H1 (cell line): Measurements from ENCODE around the gene EPHB3. TPM values are rescaled to one million over a fixed set of nuclear protein-coding genes. Genes with fewer than 3 reads are reported as not detected.

Source experiments
- CTCF ChIA-PET: fragments of 300-600 bp; sonication (Branson Sonifier 250); formaldehyde crosslinking; loops from one replicate; lab custom pipeline; 2021; ENCODE audit not compliant: partially characterized antibody; lab: Charles Lee
- POLR2A ChIA-PET: fragments of 300-600 bp; sonication (Branson Sonifier 250); formaldehyde crosslinking; loops from one replicate; lab custom pipeline; 2021; ENCODE audit warnings: inconsistent platforms; ENCODE audit not compliant: partially characterized antibody; lab: Charles Lee
- DNase-seq, 2 experiments: peaks; one replicate each; pipeline versions ENCODE4 v3.0.0 to v3.0.0-alpha.2; 2010 to 2022; ENCODE audit warnings: low spot score in 2 of 2, low read depth in 1 of 2, mixed read lengths in 1 of 2
- FAIRE-seq: peaks from 2 replicates; lab custom pipeline; 2011; peaks lifted over from hg19 to GRCh38; lab: Jason Lieb, UNC
- H2AFZ ChIP-seq: 2 replicates; pipeline ENCODE4 v1.8.1; 2012; ENCODE audit warnings: low read length, inconsistent platforms
- H2AK5ac ChIP-seq: 2 replicates; pipeline ENCODE4 v1.6.1; 2013; ENCODE audit warnings: low read depth, low read length
- H2BK120ac ChIP-seq: replicated peaks from 2 replicates; pipeline ENCODE3; 2013; ENCODE audit warnings: low read depth, low read length, inconsistent platforms
- H2BK12ac ChIP-seq: 2 replicates; pipeline ENCODE4 v1.6.1; 2013; ENCODE audit warnings: low read depth, low read length
- H2BK15ac ChIP-seq: 2 replicates; pipeline ENCODE4 v1.6.1; 2013; ENCODE audit warnings: low read length
- H2BK20ac ChIP-seq: 2 replicates; pipeline ENCODE4 v1.6.1; 2013; ENCODE audit warnings: low read length
- H2BK5ac ChIP-seq: 2 replicates; pipeline ENCODE4 v1.6.1; 2013; ENCODE audit warnings: low read depth, low read length
- H3K14ac ChIP-seq: 2 replicates; pipeline ENCODE4 v1.6.1; 2013; ENCODE audit warnings: inconsistent platforms; ENCODE audit not compliant: insufficient read length
- H3K18ac ChIP-seq: 2 replicates; pipeline ENCODE4 v1.6.1; 2013; ENCODE audit warnings: low read length; ENCODE audit errors: extremely low read depth
- H3K23ac ChIP-seq: 2 replicates; pipeline ENCODE4 v1.6.1; 2013; ENCODE audit warnings: inconsistent platforms; ENCODE audit not compliant: insufficient read length
- H3K23me2 ChIP-seq: 2 replicates; pipeline ENCODE4 v1.6.1; 2013; ENCODE audit warnings: low read depth, low read length
- H3K27ac ChIP-seq: 2 replicates; pipeline ENCODE4 v1.6.1; 2011; ENCODE audit warnings: low read depth, low read length, inconsistent platforms
- H3K27me3 ChIP-seq, 4 experiments: replicated peaks in 1 of 4; 1 replicate in 1 of 4; 2 replicates in 3 of 4; pipeline versions ENCODE4 v1.6.1 to v1.8.1; 2011 to 2013; ENCODE audit warnings: low read length in 3 of 4, mild to moderate bottlenecking in 3 of 4, inconsistent platforms in 2 of 4, mixed read lengths in 2 of 4, moderate library complexity in 1 of 4; ENCODE audit not compliant: control insufficient read depth in 3 of 4, insufficient read depth in 3 of 4; ENCODE audit errors: extremely low read depth in 1 of 4
- H3K36me3 ChIP-seq, 4 experiments: 2 replicates each; pipeline versions ENCODE4 v1.6.1 to v1.8.1; 2011 to 2013; ENCODE audit warnings: mild to moderate bottlenecking in 4 of 4, low read length in 3 of 4, moderate library complexity in 2 of 4, control low read depth in 1 of 4, inconsistent platforms in 1 of 4; ENCODE audit not compliant: insufficient read depth in 4 of 4, control insufficient read depth in 2 of 4
- H3K4ac ChIP-seq: replicated peaks from 2 replicates; pipeline ENCODE3; 2013; ENCODE audit warnings: low read length, low read depth, mixed read lengths, inconsistent platforms; ENCODE audit not compliant: insufficient read length
- H3K4me1 ChIP-seq, 4 experiments: replicated peaks in 1 of 4; 1 replicate in 1 of 4; 2 replicates in 3 of 4; pipeline versions ENCODE4 v1.6.1 to v1.8.1; 2011 to 2013; ENCODE audit warnings: low read length in 3 of 4, inconsistent platforms in 2 of 4, mixed read lengths in 1 of 4; ENCODE audit not compliant: insufficient read depth in 4 of 4, control insufficient read depth in 3 of 4
- H3K4me2 ChIP-seq, 2 experiments: 2 replicates each; pipeline versions ENCODE4 v1.6.1 to v1.8.1; 2011 to 2013; ENCODE audit warnings: low read depth in 2 of 2, low read length in 2 of 2, control low read depth in 1 of 2, inconsistent platforms in 1 of 2, mild to moderate bottlenecking in 1 of 2; ENCODE audit not compliant: insufficient read depth in 1 of 2
- H3K4me3 ChIP-seq, 4 experiments: fragments of 200-600, 300-600 bp in 1 of 4; sonication (generic), shearing (Covaris generic), sonication (Bioruptor Twin) in 1 of 4; 2 replicates each; pipeline versions ENCODE4 v1.5.1 to v1.8.1; 2011 to 2016; ENCODE audit warnings: low read length in 4 of 4, low read depth in 3 of 4, control low read depth in 2 of 4, inconsistent platforms in 2 of 4, mild to moderate bottlenecking in 2 of 4, mixed read lengths in 1 of 4, moderate library complexity in 1 of 4; ENCODE audit not compliant: insufficient read depth in 2 of 4; ENCODE audit errors: extremely low read depth in 1 of 4
- H3K56ac ChIP-seq: replicated peaks from 2 replicates; pipeline ENCODE3; 2013; ENCODE audit warnings: low read depth, mild to moderate bottlenecking, mixed read lengths, low read length, inconsistent platforms; ENCODE audit not compliant: insufficient read length
- H3K79me1 ChIP-seq: 2 replicates; pipeline ENCODE4 v1.6.1; 2013; ENCODE audit warnings: low read depth, low read length, control low read depth
- H3K79me2 ChIP-seq, 2 experiments: 2 replicates each; pipeline versions ENCODE4 v1.6.1 to v1.8.1; 2012 to 2013; ENCODE audit warnings: low read length in 2 of 2, mild to moderate bottlenecking in 2 of 2, inconsistent platforms in 1 of 2; ENCODE audit not compliant: insufficient read depth in 2 of 2, control insufficient read depth in 1 of 2
- H3K9ac ChIP-seq, 4 experiments: replicated peaks in 1 of 4; 1 replicate in 1 of 4; 2 replicates in 3 of 4; pipeline versions ENCODE4 v1.6.1 to v1.8.1; 2011 to 2013; ENCODE audit warnings: low read depth in 3 of 4, low read length in 3 of 4, control low read depth in 2 of 4, mild to moderate bottlenecking in 2 of 4, moderate library complexity in 2 of 4, inconsistent platforms in 1 of 4; ENCODE audit errors: extremely low read depth in 1 of 4
- H3K9me3 ChIP-seq, 2 experiments: 2 replicates each; pipeline versions ENCODE4 v1.6.1 to v1.8.1; 2012 to 2013; ENCODE audit warnings: mild to moderate bottlenecking in 2 of 2, moderate library complexity in 2 of 2, control low read depth in 1 of 2, inconsistent platforms in 1 of 2, low read depth in 1 of 2, low read length in 1 of 2, mixed read lengths in 1 of 2; ENCODE audit not compliant: insufficient read depth in 2 of 2
- H4K20me1 ChIP-seq, 2 experiments: replicated peaks in 1 of 2; 2 replicates each; pipeline versions ENCODE3 to v1.8.1; 2011 to 2013; ENCODE audit warnings: inconsistent platforms in 2 of 2, low read length in 2 of 2, mild to moderate bottlenecking in 1 of 2; ENCODE audit not compliant: insufficient read depth in 2 of 2, control insufficient read depth in 1 of 2
- H4K5ac ChIP-seq: 2 replicates; pipeline ENCODE4 v1.6.1; 2013; ENCODE audit warnings: low read length, low read depth, mixed read lengths, inconsistent platforms; ENCODE audit not compliant: insufficient read length
- H4K8ac ChIP-seq: 2 replicates; pipeline ENCODE4 v1.8.0; 2013; ENCODE audit warnings: mild to moderate bottlenecking, moderate library complexity, low read length, inconsistent platforms; ENCODE audit not compliant: insufficient read depth; ENCODE audit errors: extremely low read depth
- H4K91ac ChIP-seq: replicated peaks from 2 replicates; pipeline ENCODE3; 2013; ENCODE audit warnings: low read length, mixed read lengths, inconsistent platforms; ENCODE audit not compliant: insufficient read length
- ATF3 ChIP-seq: IDR thresholded peaks from 2 replicates; pipeline ENCODE4 v1.6.1; 2011; ENCODE audit warnings: low read depth, mild to moderate bottlenecking, low read length; ENCODE audit not compliant: insufficient read depth
- CBX5 ChIP-seq: fragments of 300-800, 300-1000 bp; sonication (generic); IDR thresholded peaks from 2 replicates; pipeline ENCODE4 v1.7.1; 2016; ENCODE audit warnings: antibody characterized with exemption, low read length, low read depth
- CHD1 ChIP-seq: IDR thresholded peaks from 2 replicates; pipeline ENCODE4 v1.6.1; 2012; ENCODE audit warnings: low read depth, low read length, improper control_type of control experiment
- CTCF ChIP-seq, 3 experiments: IDR thresholded peaks; 1 replicate in 2 of 3; 2 replicates in 1 of 3; pipeline versions ENCODE4 v1.5.1 to v1.6.1; 2011; ENCODE audit warnings: low read length in 3 of 3, mild to moderate bottlenecking in 3 of 3, inconsistent platforms in 2 of 3, low read depth in 1 of 3, moderate library complexity in 1 of 3; ENCODE audit not compliant: insufficient read depth in 1 of 3; ENCODE audit errors: control extremely low read depth in 1 of 3
- HDAC6 ChIP-seq: IDR thresholded peaks from one replicate; pipeline ENCODE4 v1.7.1; 2012; ENCODE audit warnings: low read depth, mild to moderate bottlenecking, inconsistent platforms, low read length, moderate library complexity
- KDM1A ChIP-seq: fragments of 200-600, 300-600 bp; sonication (generic); IDR thresholded peaks from 2 replicates; pipeline ENCODE4 v1.7.1; 2016; ENCODE audit warnings: mild to moderate bottlenecking, low read length, borderline replicate concordance
- KDM5A ChIP-seq: fragments of 200-600 bp; IDR thresholded peaks from 2 replicates; pipeline ENCODE4 v1.7.1; 2012; ENCODE audit warnings: mild to moderate bottlenecking, low read length, inconsistent platforms, mixed read lengths
- NANOG ChIP-seq: IDR thresholded peaks from 2 replicates; pipeline ENCODE4 v1.6.1; 2011; ENCODE audit warnings: low read length, low read depth, mild to moderate bottlenecking, inconsistent platforms; ENCODE audit not compliant: insufficient read depth, poor library complexity, severe bottlenecking
- USF2 ChIP-seq: IDR thresholded peaks from 2 replicates; pipeline ENCODE4 v1.6.1; 2011; ENCODE audit warnings: low read length, improper control_type of control experiment
- WGBS, 2 experiments: shearing (Covaris generic) in 1 of 2; methylation state at CpG; one replicate each; pipeline versions ENCODE4 v1.1.6 to v1.1.7; 2013 to 2015; ENCODE audit warnings: low lambda C conversion rate in 2 of 2, mixed read lengths in 2 of 2, inconsistent platforms in 1 of 2, low coverage in 1 of 2, missing lambda C conversion rate in 1 of 2; ENCODE audit not compliant: insufficient replicate concordance in 2 of 2, insufficient coverage in 1 of 2, insufficient read length in 1 of 2; ENCODE audit errors: extremely low coverage in 1 of 2, missing lambda C conversion rate in 1 of 2; 5-methylcytosine and 5-hydroxymethylcytosine counted together
- polyA plus RNA-seq, 7 experiments: library from polyadenylated mRNA; depleted of rRNA in 3 of 7; stranded (reverse) in 5 of 7; unstranded in 2 of 7; fragments of >200 nt in 5 of 7; fragments of 200-250 nt in 2 of 7; gene quantifications; 1 replicate in 5 of 7; 2 replicates in 1 of 7; 4 replicates in 1 of 7; pipeline versions ENCODE4 v1.2.1 to v1.2.3, GENCODE V29; 2011 to 2013; ENCODE audit warnings: missing spikeins in 2 of 7, mixed read lengths in 2 of 7
- total RNA-seq: library from RNA; stranded (reverse); fragmentation: NEBNext Ultra II Directional; extraction: Animal tissue kit (Norgen Biotek cat#: 25700); gene quantifications from 2 replicates; pipeline ENCODE4 v1.2.1, GENCODE V29; 2021

EPHB3 gene
- total and polyA plus RNA-seq, 2 of the 8 experiments (the other 6 are each of a cell fraction or from before 2014, with no cell fraction given): 0.41 to 0.91 TPM

- H3K9ac ChIP-seq: no peak overlapping the region
- H3K56ac ChIP-seq: no peak overlapping the region
- WGBS, 2 experiments: 61% methylated on average over 10 of the region's 10 CpGs; no CpG with 5 or more reads in 1 of the 2 experiments
- H3K79me1 ChIP-seq: no peaks in the 10 kb centered on the region
- H3K14ac ChIP-seq: no peak overlapping the region
- DNase-seq (no peak), FAIRE-seq (no peak)
- peak overlapping the region; percentile 90 for H2AFZ ChIP-seq
- peak overlapping the region; percentile 91; the same call in 1 of the 2 replicates for H2BK12ac ChIP-seq
- no peak overlapping the region for H2BK120ac ChIP-seq
- peak overlapping the region; percentile 52; the same call in 1 of the 2 replicates for H2BK5ac ChIP-seq
- no peak overlapping the region; the same call in 1 of the 2 replicates for H3K18ac ChIP-seq
- H3K4ac ChIP-seq: no peak overlapping the region
- H3K4me2 ChIP-seq: peak overlapping the region; percentile 38 to 89
- no peak overlapping the region for H3K27ac ChIP-seq
- H4K91ac ChIP-seq: no peak overlapping the region
- peaks cover 10 to 27% (median 17%) of the 10 kb centered on the region in 4 experiments for H3K27me3 ChIP-seq
- no peaks in the 10 kb centered on the region for H3K79me2 ChIP-seq
- H2BK20ac ChIP-seq: no peak overlapping the region
- peaks cover 5% of the 10 kb centered on the region; the same call in 1 of the 2 replicates for H3K23me2 ChIP-seq
- H3K4me3 ChIP-seq: peak overlapping the region; percentile 4 to 61 (median 50); a peak in 6 of 8 replicates
- peaks cover 0 to 5% (median 1%) of the 10 kb centered on the region in 4 experiments; a peak in 2 of 7 replicates for H3K4me1 ChIP-seq
- H3K36me3 ChIP-seq: no peaks in the 10 kb centered on the region
- H4K8ac ChIP-seq: no peak overlapping the region
- TF ChIP-seq CTCF (IDR thresholded peaks at IDR 0.05; ENCODE audit: control extremely low read depth in 1 of 3, insufficient read depth in 1 of 3, low read depth in 1 of 3, low read length in 3 of 3) (no peak), KDM1A (no peak), ATF3 (no peak), CBX5 (no peak), KDM5A (no peak), NANOG (no peak), CHD1 (no peak), HDAC6 (no peak), USF2 (no peak)
- H3K23ac ChIP-seq: no peak overlapping the region
- POLR2A ChIA-PET: interaction anchor here (0.7 to 1.6 kb wide), 6 partner anchors 8 to 152 kb away, joined by 3 to 14 read pairs (median 4); partner anchors contain the start of genes CLCN2 and POLR2H
- H4K5ac ChIP-seq: no peak overlapping the region
- 0 out of 2 replicates have a peak overlapping the region, but pooled peaks have one; percentile 61 for H2BK15ac ChIP-seq
- no peaks in the 10 kb centered on the region for H4K20me1 ChIP-seq
- no peak overlapping the region for H2AK5ac ChIP-seq
- CTCF ChIA-PET: interaction anchor here (0.7 to 7.4 kb wide), 45 partner anchors 8 to 414 kb away, joined by 3 to 135 read pairs (median 6); partner anchors contain the start of genes EPHB3 and THPO
- H3K9me3 ChIP-seq: no peaks in the 10 kb centered on the region
Measured at GRCh38 chr3:184514171-184514490, 47.5 kb upstream of the EPHB3 start.
